Nephron progenitor cell (in vitro differentiated cells): Measurements from ENCODE around the gene KRT37.
"Not testable (repeated sequence)": the region's sequence is repeated elsewhere in the genome, so short reads cannot be mapped to it uniquely, and the experiment has no call there.

Source experiments
- DNase-seq: peaks from one replicate; pipeline ENCODE4 v3.0.0; 2021
- H3K27ac Mint-ChIP-seq: 2 replicates; pipeline ENCODE4 v1.8.0; 2021; ENCODE audit warnings: mild to moderate bottlenecking, moderate library complexity, mixed read lengths
- H3K27me3 Mint-ChIP-seq: 2 replicates; pipeline ENCODE4 v1.8.0; 2021; ENCODE audit warnings: mild to moderate bottlenecking, low read depth, mixed read lengths; ENCODE audit not compliant: poor library complexity
- H3K36me3 Mint-ChIP-seq: 2 replicates; pipeline ENCODE4 v1.8.0; 2021; ENCODE audit warnings: low read depth, mixed read lengths
- H3K4me1 Mint-ChIP-seq: 2 replicates; pipeline ENCODE4 v1.8.0; 2021; ENCODE audit warnings: mixed read lengths
- H3K4me3 Mint-ChIP-seq: 2 replicates; pipeline ENCODE4 v1.8.0; 2021; ENCODE audit warnings: mild to moderate bottlenecking, moderate library complexity, mixed read lengths
- H3K9me3 Mint-ChIP-seq: 2 replicates; pipeline ENCODE4 v1.8.0; 2021; ENCODE audit warnings: mild to moderate bottlenecking, moderate library complexity, mixed read lengths
- TF ChIP-seq, protein P1 (sequence below): fragments of 200-600 bp; sonication (generic); IDR thresholded peaks from 2 replicates; pipeline ENCODE4 v1.5.0; 2021; ENCODE audit warnings: antibody characterized with exemption

Gene KRT37

DNA sequence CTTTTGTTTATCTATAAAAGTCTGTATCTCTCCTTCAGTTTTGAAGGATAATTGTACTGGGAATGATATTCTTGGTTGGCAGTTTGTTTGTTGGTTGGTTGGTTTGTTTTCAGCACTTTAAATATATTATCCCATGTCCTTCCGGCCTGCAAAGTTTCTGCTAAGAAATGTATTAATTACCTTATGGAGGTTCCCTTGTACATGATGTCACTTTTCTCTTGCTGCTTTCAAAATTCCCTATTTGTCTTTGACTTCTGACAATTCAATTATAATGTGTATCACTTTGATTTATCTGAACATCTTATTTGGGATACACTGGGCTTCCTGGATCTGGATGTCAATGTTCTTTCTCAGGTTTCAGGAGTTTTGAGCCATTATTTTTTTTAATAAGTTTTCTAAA, 38.2 kb downstream of the KRT37 start:
- TF ChIP-seq, protein P1, sequence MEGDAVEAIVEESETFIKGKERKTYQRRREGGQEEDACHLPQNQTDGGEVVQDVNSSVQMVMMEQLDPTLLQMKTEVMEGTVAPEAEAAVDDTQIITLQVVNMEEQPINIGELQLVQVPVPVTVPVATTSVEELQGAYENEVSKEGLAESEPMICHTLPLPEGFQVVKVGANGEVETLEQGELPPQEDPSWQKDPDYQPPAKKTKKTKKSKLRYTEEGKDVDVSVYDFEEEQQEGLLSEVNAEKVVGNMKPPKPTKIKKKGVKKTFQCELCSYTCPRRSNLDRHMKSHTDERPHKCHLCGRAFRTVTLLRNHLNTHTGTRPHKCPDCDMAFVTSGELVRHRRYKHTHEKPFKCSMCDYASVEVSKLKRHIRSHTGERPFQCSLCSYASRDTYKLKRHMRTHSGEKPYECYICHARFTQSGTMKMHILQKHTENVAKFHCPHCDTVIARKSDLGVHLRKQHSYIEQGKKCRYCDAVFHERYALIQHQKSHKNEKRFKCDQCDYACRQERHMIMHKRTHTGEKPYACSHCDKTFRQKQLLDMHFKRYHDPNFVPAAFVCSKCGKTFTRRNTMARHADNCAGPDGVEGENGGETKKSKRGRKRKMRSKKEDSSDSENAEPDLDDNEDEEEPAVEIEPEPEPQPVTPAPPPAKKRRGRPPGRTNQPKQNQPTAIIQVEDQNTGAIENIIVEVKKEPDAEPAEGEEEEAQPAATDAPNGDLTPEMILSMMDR, result no peak
- DNase-seq, result no peak
- Mint-ChIP-seq H3K4me1 (peaks cover 20% of the 10 kb centered on the region), H3K27me3 (peaks cover 13% of the 10 kb centered on the region), H3K4me3 (no peak overlapping the region), H3K9me3 (peaks cover 27% of the 10 kb centered on the region), H3K27ac (no peak overlapping the region), H3K36me3 (peaks cover 11% of the 10 kb centered on the region)

GRCh38 chr17:41383690-41384089, 40.7 kb downstream of the KRT37 start:
- Mint-ChIP-seq H3K36me3 (peaks cover 11% of the 10 kb centered on the region), H3K27me3 (peaks cover 9% of the 10 kb centered on the region), H3K4me1 (peaks cover 2% of the 10 kb centered on the region), H3K27ac (no peak overlapping the region), H3K4me3 (no peak overlapping the region), H3K9me3 (peaks cover 22% of the 10 kb centered on the region)
- TF ChIP-seq, protein P1, result no peak
- DNase-seq, result no peak

GRCh38 chr17:41382394-41382793, 42.0 kb downstream of the KRT37 start:
- Mint-ChIP-seq H3K27ac (no peak overlapping the region), H3K4me3 (no peak overlapping the region), H3K27me3 (peaks cover 9% of the 10 kb centered on the region), H3K4me1 (peaks cover 15% of the 10 kb centered on the region), H3K36me3 (peaks cover 8% of the 10 kb centered on the region), H3K9me3 (peaks cover 17% of the 10 kb centered on the region)
- TF ChIP-seq, protein P1, result no peak
- no peak for DNase-seq

- H3K4me1 Mint-ChIP-seq, result peaks cover 20% of the 10 kb centered on the region
- not testable (repeated sequence) for H3K27ac Mint-ChIP-seq, H3K27me3 Mint-ChIP-seq, H3K36me3 Mint-ChIP-seq, DNase-seq, H3K4me3 Mint-ChIP-seq
- H3K9me3 Mint-ChIP-seq, result peaks cover 14% of the 10 kb centered on the region
Measured at GRCh38 chr17:41381943-41382342, 42.4 kb downstream of the KRT37 start, which contains the start of gene KRT34. KRT34 (minus strand) TSS chr17:41382306; CDS start chr17:41382246, 60 bp downstream.

DNA sequence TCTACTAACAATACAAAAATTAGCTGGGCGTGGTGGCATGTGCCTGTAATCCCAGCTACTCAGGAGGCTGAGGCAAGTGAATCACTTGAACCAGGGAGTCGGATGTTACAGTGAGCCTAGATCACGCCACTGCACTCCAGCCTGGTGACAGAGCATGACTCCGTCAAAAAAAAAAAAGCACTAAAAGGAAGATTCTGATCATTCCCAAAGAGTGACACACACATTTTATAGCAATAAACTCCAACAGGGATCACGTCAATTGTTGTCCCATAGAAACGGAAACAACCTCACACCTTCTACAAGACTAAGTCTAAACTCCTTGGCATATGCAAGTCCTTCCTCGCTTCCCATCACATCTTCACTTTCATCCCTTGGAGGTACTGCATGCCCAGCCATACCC, 44.3 kb downstream of the KRT37 start:
- H3K27me3 Mint-ChIP-seq, H3K36me3 Mint-ChIP-seq, DNase-seq, H3K27ac Mint-ChIP-seq, H3K4me3 Mint-ChIP-seq, H3K9me3 Mint-ChIP-seq: not testable (repeated sequence)
- H3K4me1 Mint-ChIP-seq, result peaks cover 23% of the 10 kb centered on the region

DNA sequence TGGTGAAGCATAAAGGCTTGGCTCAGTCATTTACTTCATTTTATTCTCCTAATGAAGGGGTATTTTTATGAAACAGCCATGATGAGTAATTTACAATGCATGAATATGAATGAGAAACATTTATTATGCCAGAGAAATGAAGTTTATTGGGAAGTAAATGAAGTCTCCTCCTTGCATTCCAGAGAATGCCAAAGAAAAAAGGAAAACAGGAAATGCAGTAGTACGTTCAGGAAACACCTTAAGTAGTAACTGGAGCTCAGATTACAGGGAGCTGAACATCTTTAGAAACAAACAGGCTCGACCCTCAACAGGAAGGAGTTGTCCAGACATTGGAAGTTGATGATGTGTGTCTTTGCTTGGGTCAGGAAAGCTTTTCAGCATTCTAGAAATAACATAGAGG, 46.8 kb downstream of the KRT37 start:
- TF ChIP-seq, protein P1, result no peak

More for the DNA sequence above, 46.8 kb downstream of the KRT37 start:
- peaks cover 23% of the 10 kb centered on the region for H3K4me1 Mint-ChIP-seq
- DNase-seq, result no peak
- no peak overlapping the region for H3K4me3 Mint-ChIP-seq
- peaks cover 8% of the 10 kb centered on the region for H3K27me3 Mint-ChIP-seq
- peak overlapping the region; percentile 0 for H3K27ac Mint-ChIP-seq
- H3K36me3 Mint-ChIP-seq, result no peaks in the 10 kb centered on the region
- H3K9me3 Mint-ChIP-seq, result peaks cover 9% of the 10 kb centered on the region
